GM18873 (cell line): ENCODE results near the gene IFNB1.

Experiments
- ATAC-seq: cut with Tn5 transposase; IDR thresholded peaks from one replicate; pipeline ENCODE4 v1.9.1; 2021; ENCODE audit warnings: mild to moderate bottlenecking, moderate library complexity, moderate number of reproducible peaks; ENCODE audit not compliant: unreplicated experiment, low FRiP score

The IFNB1 gene

DNA sequence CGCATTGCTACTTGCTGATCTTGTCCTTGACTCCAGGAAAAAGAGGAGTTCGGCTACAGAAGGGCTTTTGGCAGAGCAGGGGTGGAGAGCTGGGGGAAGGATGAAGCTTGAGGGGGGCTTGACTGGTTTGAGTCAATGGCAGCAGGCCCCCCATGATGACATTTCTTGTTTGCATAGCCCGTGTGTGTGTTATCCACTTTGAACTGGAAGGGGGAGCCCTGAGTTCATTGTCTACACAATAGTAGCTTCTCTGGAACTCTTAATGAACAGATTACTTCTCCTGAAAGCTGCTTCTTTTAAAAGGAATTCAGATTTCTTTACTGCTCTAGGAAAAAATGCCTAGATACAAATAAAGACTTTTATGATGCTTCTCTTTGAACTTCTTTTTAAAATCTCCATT lies 2.3 kb downstream of the IFNB1 start:
- ATAC-seq = no peak

DNA sequence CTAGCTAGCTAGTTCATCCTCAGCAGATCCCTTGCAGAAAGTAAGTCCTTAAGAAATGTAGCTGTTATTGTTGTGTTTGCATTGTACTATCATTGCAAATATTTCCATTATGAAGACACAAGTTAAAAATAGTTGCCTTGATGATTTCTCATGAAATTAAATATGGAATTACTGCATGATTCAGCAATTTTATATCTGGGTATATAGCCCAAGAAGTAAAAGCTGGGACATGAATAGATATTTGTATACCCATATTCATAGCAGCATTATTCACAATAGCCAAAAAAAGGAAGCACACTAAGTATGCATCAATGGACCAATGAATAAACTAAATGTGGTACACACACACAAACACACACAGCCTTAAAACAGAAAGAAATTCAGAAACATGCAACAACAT lies 6.8 kb downstream of the IFNB1 start:
- no peak for ATAC-seq

DNA sequence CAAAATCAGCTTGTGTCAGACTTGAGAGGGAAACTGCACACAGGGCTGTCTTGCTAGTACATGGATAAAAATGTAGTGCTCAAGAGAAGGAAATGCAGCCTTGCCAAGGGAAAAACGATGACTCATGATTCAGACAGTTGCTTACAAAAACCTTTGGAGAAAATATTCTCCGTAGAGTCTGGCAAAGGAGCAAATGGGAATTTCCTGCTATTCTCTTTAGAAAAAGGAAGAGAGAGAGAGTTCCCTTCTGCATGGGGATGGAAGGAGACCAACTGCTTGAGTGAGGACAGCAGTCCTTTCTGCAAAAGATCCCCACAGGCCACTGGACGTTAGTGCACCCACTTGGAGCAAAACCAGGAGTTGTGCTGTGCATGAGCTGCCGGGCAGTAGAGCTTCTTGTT lies 7.6 kb downstream of the IFNB1 start:
- ATAC-seq = no peak

DNA sequence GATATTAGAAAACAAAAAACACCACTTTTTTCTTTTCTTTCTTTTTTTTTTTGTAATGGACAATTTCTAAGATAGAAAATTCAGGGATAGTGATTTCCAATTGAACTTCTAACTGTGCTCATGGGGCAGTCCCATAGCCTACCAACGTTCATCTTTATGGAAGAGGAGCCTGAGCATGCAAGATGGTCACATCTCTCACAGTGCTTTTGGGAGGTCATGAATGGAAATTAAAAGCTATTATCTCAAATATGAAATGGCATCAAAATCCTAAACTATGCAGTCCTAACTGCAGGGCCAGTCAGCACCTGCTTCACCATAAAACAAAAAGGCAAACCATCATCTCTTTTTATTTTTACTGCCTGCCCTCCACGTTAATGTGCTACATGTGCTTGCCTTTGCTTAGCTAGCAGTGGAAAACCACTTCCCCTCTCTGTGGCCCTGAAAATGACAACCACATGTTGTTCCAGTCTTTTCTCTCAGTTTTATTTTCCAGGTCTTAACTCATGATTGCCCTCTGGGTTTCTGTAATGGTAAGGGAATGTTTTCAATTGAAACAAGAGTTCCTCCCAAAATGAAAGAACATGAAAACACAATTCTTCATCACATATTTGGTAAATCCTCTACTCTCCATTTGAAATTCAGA lies 16.7 kb downstream of the IFNB1 start:
- ATAC-seq = no peak

DNA sequence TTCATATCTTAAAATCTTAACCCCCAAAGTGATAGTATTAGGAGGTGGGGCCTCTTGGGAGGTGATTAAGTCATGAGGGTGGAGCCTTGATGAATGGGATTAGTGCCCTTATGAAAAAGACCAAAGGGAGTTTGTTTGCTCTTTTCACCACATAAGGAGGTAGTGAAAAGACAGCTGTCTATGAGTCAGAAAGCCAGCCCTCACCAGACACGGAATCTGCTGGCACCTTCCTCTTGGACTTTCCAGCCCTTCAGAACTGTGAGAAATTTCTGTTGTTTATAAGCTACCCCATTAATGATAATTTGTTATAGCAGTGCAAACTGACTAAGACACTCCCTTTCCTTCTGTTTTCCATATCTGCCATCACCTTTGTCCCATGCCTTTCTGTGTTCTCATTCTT lies 20.8 kb downstream of the IFNB1 start:
- ATAC-seq = no peak

DNA sequence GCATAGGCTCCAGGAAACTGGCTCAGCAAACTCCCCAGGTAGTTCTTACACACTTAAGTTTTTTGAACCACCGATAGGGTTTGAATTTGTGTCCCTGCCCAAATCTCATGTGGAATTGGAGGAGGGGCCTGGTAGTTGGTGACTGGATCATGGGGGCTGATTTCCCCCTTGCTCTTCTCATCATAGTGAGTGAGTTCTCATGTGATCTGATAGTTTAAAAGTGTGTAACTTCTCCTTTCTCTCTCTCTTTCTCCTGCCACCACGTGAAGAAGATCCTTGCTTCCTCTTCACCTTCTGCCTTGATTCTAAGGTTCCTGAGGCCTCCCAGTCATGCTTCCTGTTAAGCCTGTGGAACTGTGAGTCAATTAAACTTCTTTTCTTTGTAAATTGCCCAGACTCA lies 23.9 kb downstream of the IFNB1 start:
- ATAC-seq = no peak

DNA sequence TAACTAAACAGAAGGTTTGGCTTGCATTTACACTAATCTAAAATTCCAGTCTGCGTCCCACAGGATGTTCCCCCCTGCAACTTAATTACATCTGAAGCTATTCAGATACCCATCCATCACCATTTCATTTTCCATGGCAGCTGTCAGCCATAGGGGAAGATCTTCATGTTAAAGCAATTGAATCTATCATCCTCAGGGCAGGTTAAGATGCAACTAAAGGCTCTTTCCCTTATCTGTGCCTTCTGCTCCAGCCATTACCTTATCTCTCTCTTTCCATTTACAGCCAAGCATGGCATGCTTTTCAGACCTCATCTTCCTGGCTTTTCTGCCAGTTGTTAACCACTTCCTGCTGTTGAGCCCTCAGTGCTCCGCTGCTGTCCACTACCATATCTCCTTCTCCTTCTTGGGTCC lies 30.5 kb downstream of the IFNB1 start:
- no peak for ATAC-seq

DNA sequence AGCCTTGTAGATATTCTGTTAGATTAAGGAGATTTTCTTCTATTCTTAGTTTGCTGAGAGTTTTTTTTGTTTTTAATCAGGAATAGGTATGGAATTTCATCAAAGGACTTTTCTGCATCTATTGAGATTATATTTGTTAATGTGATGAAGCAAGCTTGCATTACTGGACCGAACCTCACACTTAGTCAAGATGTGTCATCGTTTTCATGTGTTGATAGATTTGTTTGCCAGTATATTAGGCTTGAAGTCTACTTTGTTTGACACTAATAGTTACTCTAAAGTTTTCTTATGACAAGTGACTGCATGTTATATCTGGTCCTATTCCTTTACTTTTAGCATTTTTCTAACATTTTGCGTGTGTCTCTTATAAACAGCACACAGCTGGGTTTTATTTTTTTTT lies 33.9 kb downstream of the IFNB1 start:
- no peak for ATAC-seq

DNA sequence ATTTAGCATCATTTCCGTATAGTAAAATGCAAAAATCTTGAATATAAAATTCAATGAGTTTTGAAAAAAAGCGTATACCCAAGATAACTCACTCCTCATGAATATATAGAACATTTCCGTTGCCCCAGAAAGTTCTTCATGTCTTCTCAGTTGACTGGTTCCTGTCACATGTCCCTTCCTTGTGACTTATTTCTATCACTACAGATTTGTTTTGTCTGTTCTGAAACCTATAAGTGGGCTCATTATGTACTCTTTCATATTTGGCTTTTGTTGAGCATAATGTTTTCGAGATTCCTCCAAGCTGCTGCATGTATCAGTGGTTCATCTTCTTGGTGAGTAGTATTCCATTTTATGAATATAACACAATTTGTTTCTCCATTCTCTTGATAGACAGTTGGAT lies 35.3 kb downstream of the IFNB1 start:
- no peak for ATAC-seq

DNA sequence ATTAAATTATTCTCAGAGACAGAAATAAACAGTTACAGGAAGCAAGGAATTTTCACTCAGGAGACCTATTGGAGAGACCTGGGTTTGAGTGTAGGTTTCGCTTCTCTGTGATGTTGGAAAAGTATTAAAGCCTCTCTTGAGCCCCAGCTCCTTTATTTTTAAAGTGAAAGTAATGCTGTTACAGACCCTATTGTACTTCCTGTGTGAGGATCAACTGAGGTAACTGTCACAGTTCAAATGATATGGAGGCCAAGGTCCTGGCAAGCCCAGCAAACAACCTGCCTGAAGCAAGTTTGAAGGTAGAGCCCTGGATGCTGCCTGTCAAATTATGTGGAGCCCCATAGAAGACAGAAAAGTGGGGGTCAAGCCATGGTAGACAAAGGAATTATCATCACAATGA lies 38.4 kb downstream of the IFNB1 start:
- no peak for ATAC-seq

DNA sequence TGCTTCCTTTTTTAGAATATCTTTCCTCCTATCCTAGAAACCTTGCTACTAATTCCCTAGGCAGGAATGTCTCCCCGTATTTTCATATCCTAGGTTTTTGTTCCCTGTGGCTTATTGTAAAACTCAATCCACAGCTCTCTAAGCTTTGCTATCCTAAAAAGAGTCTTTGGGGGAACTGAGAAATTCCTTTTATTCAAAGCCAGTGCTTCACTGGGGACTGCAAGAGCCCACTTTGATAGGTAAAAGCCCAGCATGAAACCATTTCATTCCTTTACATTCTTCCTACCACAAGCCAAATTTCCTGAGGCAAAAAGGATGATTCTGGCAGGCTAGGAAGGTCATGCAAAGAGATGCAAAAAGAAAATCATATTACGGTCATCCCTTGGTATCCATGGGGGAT lies 40.5 kb downstream of the IFNB1 start:
- ATAC-seq = no peak

DNA sequence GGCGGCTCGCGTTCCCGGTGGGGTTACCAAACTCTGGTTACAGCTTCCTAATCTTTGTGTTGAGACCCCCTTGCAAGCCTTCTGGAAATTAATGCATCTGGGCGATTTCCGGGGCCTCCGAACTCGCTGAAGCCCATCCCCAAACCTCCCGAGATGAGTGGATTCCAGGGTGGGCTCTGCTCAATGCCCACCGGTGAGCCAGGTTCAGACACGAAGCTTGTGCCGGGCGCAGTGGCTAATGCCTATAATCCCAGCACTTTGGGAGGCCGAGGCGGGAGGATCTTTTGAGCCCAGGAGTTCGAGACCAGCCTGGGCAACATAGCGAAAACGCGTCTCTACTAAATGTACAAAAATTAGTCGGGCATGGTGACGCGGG lies 45.9 kb downstream of the IFNB1 start:
- no peak for ATAC-seq

DNA sequence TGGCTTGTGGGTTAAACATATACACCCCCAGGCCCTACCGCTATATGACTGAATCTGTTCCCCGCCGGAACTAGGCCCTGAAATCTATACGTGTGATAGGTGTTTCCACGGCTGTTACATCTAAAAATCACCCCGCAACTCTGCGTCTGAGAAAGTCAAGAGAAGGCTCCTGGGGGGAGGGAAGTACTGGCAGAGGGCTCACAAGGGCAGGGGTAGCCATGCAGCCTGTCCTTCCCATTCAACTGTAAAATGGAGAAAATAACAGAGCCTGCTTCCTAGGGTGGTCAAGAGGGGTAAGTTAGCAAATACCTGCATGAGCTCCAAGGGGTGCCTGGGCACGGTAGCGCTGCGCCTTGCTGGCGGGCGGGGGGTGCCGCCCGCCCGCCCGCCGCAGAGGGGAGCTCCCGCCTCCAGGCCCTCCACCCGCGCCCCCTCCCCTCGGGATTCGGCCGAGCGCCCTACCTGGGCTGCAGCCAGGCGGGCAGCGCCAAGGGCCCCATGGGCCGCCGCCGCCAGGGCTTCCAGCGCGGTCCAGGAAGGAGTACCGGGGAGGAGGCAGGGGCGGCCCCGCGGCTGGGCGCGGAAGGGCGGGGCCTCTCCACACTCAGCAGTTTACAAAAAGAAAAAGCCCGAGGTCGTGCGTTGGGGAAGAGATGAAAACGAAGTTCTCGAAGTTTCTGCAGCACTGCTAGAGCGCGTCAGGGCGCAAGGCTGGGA lies 46.5 kb downstream of the IFNB1 start, which contains the start of gene HACD4:
HACD4 (minus strand) TSS at position 550 of the 717 bp plus-strand sequence; CDS start at position 500, 50 bp downstream.
- ATAC-seq = peak; percentile 62

DNA sequence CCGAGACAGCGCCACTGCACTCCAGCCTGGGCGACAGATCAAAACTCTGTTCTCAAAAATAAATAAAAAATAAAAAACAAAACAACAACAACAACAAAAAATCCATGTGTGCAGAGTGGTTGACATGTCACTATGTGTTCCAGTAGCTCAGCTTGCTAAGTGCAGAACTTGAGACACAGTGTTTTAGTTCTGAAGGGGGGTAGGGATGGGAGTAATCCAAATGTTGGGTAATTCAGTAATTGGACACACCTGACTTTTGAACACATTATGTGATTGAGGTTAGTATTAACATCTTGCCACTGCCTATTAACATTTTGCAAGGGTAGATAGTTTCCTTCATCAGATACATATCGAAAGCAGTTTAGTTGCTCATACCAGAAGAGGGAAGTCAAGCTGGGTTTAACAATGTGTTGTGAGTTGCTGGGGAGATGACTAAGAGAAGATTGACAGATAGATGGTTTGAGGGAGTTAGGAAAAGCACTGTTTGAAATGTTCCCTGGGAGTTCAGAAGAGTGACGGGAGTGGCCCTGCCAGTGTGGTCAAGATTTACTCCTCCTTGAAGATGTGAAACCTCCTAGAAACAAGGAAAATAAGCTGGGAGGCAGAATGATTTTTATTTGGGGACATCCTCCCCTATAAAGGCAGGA lies 47.2 kb downstream of the IFNB1 start:
- ATAC-seq = peak; percentile 85

DNA sequence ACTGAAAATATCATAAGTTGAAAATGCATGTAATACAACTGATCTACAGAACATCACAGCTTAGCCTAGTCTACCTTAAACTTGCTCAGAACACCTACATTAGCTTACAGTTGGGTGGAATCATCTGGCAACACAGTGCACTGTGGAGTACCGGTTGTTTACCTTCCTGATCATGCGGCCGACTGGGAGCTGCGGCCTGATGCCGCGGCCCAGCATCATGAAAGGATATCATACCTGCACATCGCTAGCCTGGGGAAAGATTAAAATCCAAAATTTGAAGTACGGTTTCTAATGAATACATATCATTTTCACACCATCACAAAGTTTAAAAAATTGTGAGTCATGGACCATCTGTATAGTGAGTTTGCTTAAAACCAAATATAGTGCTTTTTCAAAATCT lies 48.1 kb downstream of the IFNB1 start:
- no peak for ATAC-seq

DNA sequence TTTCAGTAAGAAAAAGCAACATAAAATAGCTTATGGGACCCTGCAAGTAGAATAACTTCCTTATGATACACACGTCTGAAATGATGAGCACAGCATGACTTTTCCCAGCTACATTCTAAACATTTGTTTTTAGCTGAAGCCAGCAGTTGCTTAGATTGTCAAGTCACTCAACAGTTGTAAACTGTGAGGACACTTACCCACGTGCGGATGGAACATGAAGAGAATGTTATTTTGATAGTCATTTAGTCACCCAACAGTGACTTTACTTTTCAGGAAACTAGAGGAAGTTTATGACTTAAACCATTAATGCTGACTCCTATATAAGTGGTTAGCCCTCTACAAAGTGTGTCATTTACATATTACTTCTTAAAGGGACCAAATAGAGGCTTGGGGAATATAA lies 49.3 kb downstream of the IFNB1 start:
- no peak for ATAC-seq

DNA sequence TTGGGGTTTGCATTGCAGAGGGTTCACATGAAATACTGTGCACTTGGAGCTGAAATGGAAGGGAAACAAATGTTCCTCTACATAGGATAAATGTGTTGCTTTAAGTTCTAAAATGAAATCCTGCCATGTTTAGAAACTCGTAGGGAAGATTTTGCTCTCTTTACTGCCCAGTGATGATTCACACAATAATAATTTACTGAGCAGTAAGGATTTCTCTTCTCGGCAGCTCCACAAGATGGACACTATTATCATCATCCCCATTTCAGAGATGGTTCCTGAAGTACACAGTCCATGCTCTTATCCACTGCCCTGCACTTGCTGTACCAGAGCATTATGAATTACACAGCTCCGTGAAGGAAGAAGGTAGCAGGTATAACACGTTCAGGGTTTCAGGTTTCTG lies 50.4 kb downstream of the IFNB1 start:
- no peak for ATAC-seq
